GM12891 (cell line): Measurements from ENCODE around the gene FLNA.

Source experiments
- PAX5 ChIP-seq: IDR thresholded peaks from 2 replicates; pipeline ENCODE4 v1.6.1; 2011; ENCODE audit warnings: low read length, moderate library complexity, mild to moderate bottlenecking; ENCODE audit not compliant: insufficient read depth, severe bottlenecking
- POLR2A ChIP-seq: IDR thresholded peaks from 2 replicates; pipeline ENCODE4 v1.6.1; 2011; ENCODE audit warnings: low read depth, low read length, control low read depth
- POLR2AphosphoS5 ChIP-seq: IDR thresholded peaks from 2 replicates; pipeline ENCODE4 v1.6.1; 2011; ENCODE audit warnings: low read depth, low read length, control low read depth
- POU2F2 ChIP-seq: IDR thresholded peaks from 2 replicates; pipeline ENCODE4 v1.6.1; 2011; ENCODE audit warnings: low read depth, mild to moderate bottlenecking, control low read depth, low read length, moderate library complexity
- SPI1 ChIP-seq: IDR thresholded peaks from 2 replicates; pipeline ENCODE4 v1.6.1; 2011; ENCODE audit warnings: low read depth, low read length, control low read depth
- TAF1 ChIP-seq: IDR thresholded peaks from 2 replicates; pipeline ENCODE4 v1.6.1; 2011; ENCODE audit warnings: low read depth, low read length, control low read depth

- no peak for TF ChIP-seq POLR2AphosphoS5
- TF ChIP-seq PAX5, result no peak
- TF ChIP-seq SPI1, result no peak
- TF ChIP-seq POLR2A, result no peak
- TF ChIP-seq TAF1, result no peak
- TF ChIP-seq POU2F2, result no peak
Observed at GRCh38 chrX:154419189-154419588, 44.8 kb upstream of the FLNA start.
